CD14-positive monocyte (primary cell): ENCODE measurements around the gene HOXD11. TPM values are rescaled to one million over a fixed set of nuclear protein-coding genes. Genes with fewer than 3 reads are reported as not detected.

Source experiments
- DNase-seq, 3 donors: peaks; one replicate each; pipeline ENCODE4 v3.0.0-alpha.2; 2011 to 2022
- H2AFZ ChIP-seq: 2 replicates; pipeline ENCODE4 v1.6.0; 2012; ENCODE audit warnings: mild to moderate bottlenecking, low read depth, low read length, inconsistent platforms; ENCODE audit not compliant: insufficient read depth, poor library complexity, severe bottlenecking
- H3K27ac ChIP-seq, 2 donors: 1 replicate in 1 of 2; 2 replicates in 1 of 2; pipeline ENCODE4 v1.5.1; 2012 to 2013; ENCODE audit warnings: low read length in 2 of 2, control low read depth in 1 of 2, inconsistent platforms in 1 of 2, low read depth in 1 of 2, mild to moderate bottlenecking in 1 of 2
- H3K27me3 ChIP-seq, 2 donors: one replicate each; pipeline versions ENCODE4 v1.6.0 to v1.6.1; 2011 to 2013; ENCODE audit warnings: low read length in 2 of 2; ENCODE audit not compliant: control insufficient read depth in 2 of 2, insufficient read depth in 2 of 2
- H3K36me3 ChIP-seq, 2 donors: replicated peaks in 1 of 2; 1 replicate in 1 of 2; 2 replicates in 1 of 2; pipeline versions ENCODE4 v1.5.1 to v1.6.1; 2012 to 2013; ENCODE audit warnings: low read length in 2 of 2, control low read depth in 1 of 2, inconsistent platforms in 1 of 2, mild to moderate bottlenecking in 1 of 2; ENCODE audit not compliant: insufficient read depth in 2 of 2, control insufficient read depth in 1 of 2
- H3K4me1 ChIP-seq, 2 donors: 1 replicate in 1 of 2; 2 replicates in 1 of 2; pipeline versions ENCODE4 v1.5.1 to v1.6.1; 2012 to 2013; ENCODE audit warnings: low read length in 2 of 2, control low read depth in 1 of 2, inconsistent platforms in 1 of 2, mild to moderate bottlenecking in 1 of 2, moderate library complexity in 1 of 2; ENCODE audit not compliant: insufficient read depth in 2 of 2, control insufficient read depth in 1 of 2
- H3K4me2 ChIP-seq: replicated peaks from 2 replicates; pipeline ENCODE3; 2012; ENCODE audit warnings: low read length, moderate library complexity, mild to moderate bottlenecking; ENCODE audit not compliant: poor library complexity, severe bottlenecking; ENCODE audit errors: extremely low read depth
- H3K4me3 ChIP-seq, 3 experiments: fragments of 200-600 bp in 1 of 3; sonication (generic) in 1 of 3; replicated peaks in 1 of 3; 1 replicate in 2 of 3; 2 replicates in 1 of 3; pipeline ENCODE4 v1.5.1; 2011 to 2013; ENCODE audit warnings: low read length in 3 of 3, mild to moderate bottlenecking in 3 of 3, control low read depth in 2 of 3, low read depth in 2 of 3, inconsistent platforms in 1 of 3, moderate library complexity in 1 of 3
- H3K79me2 ChIP-seq: 2 replicates; pipeline ENCODE4 v1.6.0; 2012; ENCODE audit warnings: mild to moderate bottlenecking, control low read depth, inconsistent platforms, low read length, moderate library complexity; ENCODE audit not compliant: insufficient read depth
- H3K9ac ChIP-seq: 2 replicates; pipeline ENCODE4 v1.6.0; 2017; ENCODE audit warnings: low read length, mild to moderate bottlenecking; ENCODE audit not compliant: insufficient read depth, poor library complexity, severe bottlenecking
- H3K9me3 ChIP-seq, 2 donors: replicated peaks in 1 of 2; 1 replicate in 1 of 2; 2 replicates in 1 of 2; pipeline versions ENCODE4 v1.5.1 to v1.6.1; 2012 to 2013; ENCODE audit warnings: low read length in 2 of 2, control low read depth in 1 of 2; ENCODE audit not compliant: control insufficient read depth in 1 of 2, insufficient read depth in 1 of 2
- H4K20me1 ChIP-seq: 2 replicates; pipeline ENCODE4 v1.6.0; 2012; ENCODE audit warnings: mild to moderate bottlenecking, low read length, control low read depth, moderate library complexity; ENCODE audit not compliant: insufficient read depth
- H3K27ac Mint-ChIP-seq, 7 donors: one replicate each; pipeline ENCODE4 v1.8.0; 2020; ENCODE audit warnings: mild to moderate bottlenecking in 7 of 7, mixed read lengths in 7 of 7, moderate library complexity in 6 of 7, inconsistent platforms in 2 of 7
- H3K27me3 Mint-ChIP-seq, 3 donors: one replicate each; pipeline ENCODE4 v1.8.0; 2021 to 2022; ENCODE audit warnings: low read depth in 3 of 3, mild to moderate bottlenecking in 3 of 3, mixed read lengths in 3 of 3, moderate library complexity in 3 of 3, inconsistent platforms in 1 of 3
- H3K36me3 Mint-ChIP-seq, 2 donors: one replicate each; pipeline ENCODE4 v1.8.0; 2020; ENCODE audit warnings: mixed read lengths in 2 of 2, inconsistent platforms in 1 of 2, mild to moderate bottlenecking in 1 of 2
- H3K4me1 Mint-ChIP-seq: one replicate; pipeline ENCODE4 v1.8.0; 2020; ENCODE audit warnings: mild to moderate bottlenecking, mixed read lengths
- H3K4me3 Mint-ChIP-seq, 2 donors: one replicate each; pipeline ENCODE4 v1.8.0; 2020; ENCODE audit warnings: mild to moderate bottlenecking in 2 of 2, mixed read lengths in 2 of 2, moderate library complexity in 1 of 2
- H3K9me3 Mint-ChIP-seq, 7 donors: one replicate each; pipeline ENCODE4 v1.8.0; 2020 to 2022; ENCODE audit warnings: mixed read lengths in 7 of 7, mild to moderate bottlenecking in 6 of 7, moderate library complexity in 6 of 7, inconsistent platforms in 2 of 7
- WGBS: methylation state at CpG from one replicate; pipeline ENCODE4 v1.1.5; 2013; ENCODE audit warnings: missing lambda C conversion rate; ENCODE audit not compliant: insufficient coverage; 5-methylcytosine and 5-hydroxymethylcytosine counted together
- intact Hi-C, 2 donors: fragments of 100-400 bp; cut with micrococcal nuclease; formaldehyde crosslinking; loops; one replicate each; pipeline versions ENCODE4 v1.15.0 to v1.15.1; 2023
- polyA plus RNA-seq, 3 donors: library from polyadenylated mRNA; depleted of rRNA in 1 of 3; unstranded in 2 of 3; stranded (reverse) in 1 of 3; fragments of 300-500 nt in 2 of 3; fragments of >200 nt in 1 of 3; fragmentation: Illumina TruSeq in 2 of 3; gene quantifications; 1 replicate in 2 of 3; 2 replicates in 1 of 3; pipeline ENCODE4 v1.2.3, GENCODE V29; 2012 to 2021
- TF ChIP-seq, protein P1 (sequence below): fragments of 200-600 bp; IDR thresholded peaks from one replicate; pipeline ENCODE4 v1.8.0; 2022; ENCODE audit warnings: antibody characterized with exemption, mild to moderate bottlenecking

Gene HOXD11
- polyA plus RNA-seq, 3 donors = not detected

DNA sequence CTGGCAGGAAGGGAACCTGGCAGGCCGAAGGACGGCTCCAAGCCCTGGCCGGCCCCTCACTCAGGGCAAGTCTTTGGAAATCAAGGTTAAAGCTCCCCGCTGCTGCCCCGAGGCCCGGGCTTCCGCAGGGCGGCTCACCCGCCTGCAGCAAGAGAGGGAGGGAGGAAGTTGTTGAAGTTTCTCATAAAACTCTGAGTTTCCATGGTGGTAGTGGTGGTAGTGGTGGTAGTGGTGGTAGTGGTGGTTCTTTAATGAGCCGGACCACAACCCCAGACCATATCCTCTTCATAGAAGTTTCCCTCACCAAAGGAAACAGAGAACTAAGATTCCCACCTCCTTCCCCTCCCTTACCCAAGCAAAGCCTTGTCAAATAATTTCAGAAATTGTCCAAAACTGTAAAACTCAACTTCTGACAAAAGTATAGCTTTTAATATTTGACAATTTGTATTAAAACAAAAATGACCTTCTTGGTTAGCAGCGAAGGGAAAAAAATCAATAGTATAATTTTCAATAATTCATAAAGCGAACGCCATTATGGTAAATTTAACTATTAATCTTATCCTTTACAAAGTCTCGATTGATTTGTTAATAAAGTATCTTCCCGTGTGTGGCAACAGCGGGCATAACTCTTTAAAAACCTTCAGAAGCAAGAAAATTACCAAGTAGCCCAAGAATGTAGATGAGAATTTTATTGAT, 8.0 kb downstream of the HOXD11 start:
- no peak overlapping the region for H3K4me2 ChIP-seq
- H3K9me3 ChIP-seq = peaks cover 13 to 75% of the 10 kb centered on the region in 2 donors
- no peaks in the 10 kb centered on the region for H3K4me1 ChIP-seq
- peaks cover 4 to 51% (median 31%) of the 10 kb centered on the region in 7 donors for H3K9me3 Mint-ChIP-seq
- intact Hi-C loops = loop anchor here in 1 of 2 donors (5.0 kb wide), 1 partner anchor 38 kb away; no protein-coding TSS in a partner anchor
- H3K27me3 Mint-ChIP-seq = peaks cover 95 to 99% (median 97%) of the 10 kb centered on the region in 3 donors
- no peaks in the 10 kb centered on the region for H4K20me1 ChIP-seq
- peaks cover 96 to 100% of the 10 kb centered on the region in 2 donors for H3K27me3 ChIP-seq
- peaks cover 2 to 11% of the 10 kb centered on the region in 2 donors for H3K36me3 Mint-ChIP-seq
- H3K9ac ChIP-seq = no peak overlapping the region
- H3K4me3 ChIP-seq = no peak overlapping the region
- no peaks in the 10 kb centered on the region for H3K79me2 ChIP-seq
- 3% methylated on average over 9 of the region's 16 CpGs for WGBS
- DNase-seq = no peak
- H3K36me3 ChIP-seq = no peaks in the 10 kb centered on the region
- H3K4me1 Mint-ChIP-seq = peaks cover 13% of the 10 kb centered on the region
- H3K4me3 Mint-ChIP-seq = peak overlapping the region in 1 of 2 donors; percentile 80
- H3K27ac Mint-ChIP-seq = no peak overlapping the region
- TF ChIP-seq, protein P1, sequence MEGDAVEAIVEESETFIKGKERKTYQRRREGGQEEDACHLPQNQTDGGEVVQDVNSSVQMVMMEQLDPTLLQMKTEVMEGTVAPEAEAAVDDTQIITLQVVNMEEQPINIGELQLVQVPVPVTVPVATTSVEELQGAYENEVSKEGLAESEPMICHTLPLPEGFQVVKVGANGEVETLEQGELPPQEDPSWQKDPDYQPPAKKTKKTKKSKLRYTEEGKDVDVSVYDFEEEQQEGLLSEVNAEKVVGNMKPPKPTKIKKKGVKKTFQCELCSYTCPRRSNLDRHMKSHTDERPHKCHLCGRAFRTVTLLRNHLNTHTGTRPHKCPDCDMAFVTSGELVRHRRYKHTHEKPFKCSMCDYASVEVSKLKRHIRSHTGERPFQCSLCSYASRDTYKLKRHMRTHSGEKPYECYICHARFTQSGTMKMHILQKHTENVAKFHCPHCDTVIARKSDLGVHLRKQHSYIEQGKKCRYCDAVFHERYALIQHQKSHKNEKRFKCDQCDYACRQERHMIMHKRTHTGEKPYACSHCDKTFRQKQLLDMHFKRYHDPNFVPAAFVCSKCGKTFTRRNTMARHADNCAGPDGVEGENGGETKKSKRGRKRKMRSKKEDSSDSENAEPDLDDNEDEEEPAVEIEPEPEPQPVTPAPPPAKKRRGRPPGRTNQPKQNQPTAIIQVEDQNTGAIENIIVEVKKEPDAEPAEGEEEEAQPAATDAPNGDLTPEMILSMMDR = no peak
- no peak overlapping the region for H2AFZ ChIP-seq
- H3K27ac ChIP-seq = no peak overlapping the region

DNA sequence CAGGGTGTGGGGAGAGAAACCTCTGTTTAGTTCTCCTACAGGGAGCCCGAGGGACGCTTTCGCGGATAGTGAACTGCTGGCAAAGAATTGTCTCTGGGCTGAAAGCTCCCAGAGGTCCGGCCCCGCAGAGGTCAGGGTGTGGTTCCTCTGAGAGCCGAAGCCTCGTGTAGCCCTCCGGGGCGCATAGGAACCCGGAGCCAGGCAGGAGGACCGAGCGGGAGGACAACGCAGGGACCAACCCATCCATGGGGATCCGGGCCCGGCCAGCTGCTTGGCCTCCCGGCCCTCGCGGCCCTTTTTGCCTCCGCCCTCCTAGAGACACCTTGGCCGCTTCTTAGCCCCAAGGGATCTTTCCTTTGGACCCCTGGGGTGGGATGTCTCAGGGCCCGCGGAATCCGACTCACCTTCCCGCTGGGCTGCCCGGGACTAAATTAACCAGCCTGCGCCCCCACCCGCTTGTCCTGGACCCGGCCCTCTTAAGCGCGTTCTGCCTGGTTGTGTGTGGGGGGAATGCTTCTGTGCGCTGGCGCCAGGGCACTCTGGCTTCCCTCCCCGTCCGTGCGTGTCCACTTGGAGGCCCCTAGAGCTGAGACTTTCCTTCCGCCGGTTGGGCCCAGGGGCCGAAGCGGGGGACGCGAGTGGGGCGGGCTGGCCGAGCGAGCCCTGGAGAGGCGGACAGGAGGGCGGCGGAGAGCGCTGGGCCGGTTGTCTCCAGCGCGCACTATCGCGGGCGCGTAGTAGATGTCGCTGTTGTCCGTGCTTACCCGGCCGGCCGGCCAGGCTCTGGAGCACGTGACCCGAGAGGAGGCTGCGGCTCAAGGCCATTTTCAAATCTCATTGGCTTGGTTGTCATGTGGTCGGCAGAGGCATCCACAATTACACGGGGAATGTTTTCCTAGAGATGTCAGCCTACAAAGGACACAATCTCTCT, 9.1 kb downstream of the HOXD11 start, which contains the start of gene HOXD10:
Gene HOXD10, plus strand, starts transcription at position 896 of the 931 bp plus-strand sequence. CDS start 56 bp downstream, outside the sequence.
- H3K9ac ChIP-seq = no peak within 1 kb of the TSS
- Mint-ChIP-seq H3K4me1 (peaks cover 12% of the 10 kb centered on the region), H3K27ac (peak within 1 kb of the TSS in 1 of 7 donors; percentile 47), H3K36me3 (peaks cover 2 to 10% of the 10 kb centered on the region in 2 donors), H3K4me3 (peak within 1 kb of the TSS in 1 of 2 donors; percentile 85), H3K27me3 (peaks cover 95 to 99% (median 98%) of the 10 kb centered on the region in 3 donors), H3K9me3 (peaks cover 4 to 49% (median 32%) of the 10 kb centered on the region in 7 donors)
- H3K79me2 ChIP-seq = no peaks in the 10 kb centered on the region
- no peaks in the 10 kb centered on the region for H3K36me3 ChIP-seq
- H3K27ac ChIP-seq = no peak within 1 kb of the TSS
- H3K9me3 ChIP-seq = peaks cover 13 to 77% of the 10 kb centered on the region in 2 donors
- H3K4me1 ChIP-seq = no peaks in the 10 kb centered on the region
- TF ChIP-seq, protein P1 = no peak
- intact Hi-C loops = no loop called here
- WGBS = 9% methylated on average over 61 of the region's 66 CpGs
- no peak within 1 kb of the TSS for H3K4me2 ChIP-seq
- peaks cover 96 to 100% of the 10 kb centered on the region in 2 donors for H3K27me3 ChIP-seq
- no peaks in the 10 kb centered on the region for H4K20me1 ChIP-seq
- no peak for DNase-seq
- no peak within 1 kb of the TSS for H3K4me3 ChIP-seq
- H2AFZ ChIP-seq = no peak within 1 kb of the TSS
